ENCODE measurements around the gene SLC6A6.

SLC6A6 gene

GRCh38 chr3:14454639-14455310 is 52.4 kb downstream of the SLC6A6 start:
- no peak for DNase-seq

GRCh38 chr3:14455571-14456317 is 53.3 kb downstream of the SLC6A6 start:
- DNase-seq, result no peak

GRCh38 chr3:14456794-14457193 is 54.4 kb downstream of the SLC6A6 start:
- no peak for DNase-seq

GRCh38 chr3:14457481-14457880 is 55.1 kb downstream of the SLC6A6 start:
- DNase-seq, result no peak

GRCh38 chr3:14457999-14458398 is 55.6 kb downstream of the SLC6A6 start:
- DNase-seq, result no peak

GRCh38 chr3:14458434-14459275 is 56.2 kb downstream of the SLC6A6 start:
- DNase-seq, result no peak

- no peak for DNase-seq
These were observed 57.0 kb downstream of the SLC6A6 start for GRCh38 chr3:14459384-14459783.

GRCh38 chr3:14459787-14460186 is 57.4 kb downstream of the SLC6A6 start:
- no peak for DNase-seq

- no peak for DNase-seq
These were observed 58.1 kb downstream of the SLC6A6 start for GRCh38 chr3:14460342-14461005.

GRCh38 chr3:14461006-14461747 is 58.8 kb downstream of the SLC6A6 start:
- DNase-seq, result no peak

- peak; percentile 40 for DNase-seq
These were observed 59.4 kb downstream of the SLC6A6 start for GRCh38 chr3:14461748-14462324.

GRCh38 chr3:14462738-14463137 is 60.3 kb downstream of the SLC6A6 start:
- no peak for DNase-seq

GRCh38 chr3:14463330-14464140 is 61.1 kb downstream of the SLC6A6 start:
- no peak for DNase-seq

GRCh38 chr3:14464141-14464465 is 61.7 kb downstream of the SLC6A6 start:
- no peak for DNase-seq

- DNase-seq, result no peak
These were observed 62.1 kb downstream of the SLC6A6 start for GRCh38 chr3:14464521-14464920.

- DNase-seq, result no peak
These were observed 63.0 kb downstream of the SLC6A6 start for GRCh38 chr3:14465425-14465824.

GRCh38 chr3:14466179-14466903 is 63.9 kb downstream of the SLC6A6 start:
- no peak for DNase-seq

- peak; percentile 46 for DNase-seq
These were observed 65.6 kb downstream of the SLC6A6 start for GRCh38 chr3:14467814-14468620.

- DNase-seq, result no peak
These were observed 66.2 kb downstream of the SLC6A6 start for GRCh38 chr3:14468621-14468981.

- no peak for DNase-seq
These were observed 68.1 kb downstream of the SLC6A6 start for GRCh38 chr3:14470461-14470860.
